HG03280 (cell line): ENCODE results near the gene TNK2.

Source experiments
- ATAC-seq: cut with Tn5 transposase; IDR thresholded peaks from one replicate; pipeline ENCODE4 v1.9.1; 2021; ENCODE audit warnings: mild to moderate bottlenecking, moderate library complexity; ENCODE audit not compliant: unreplicated experiment

Gene TNK2

DNA sequence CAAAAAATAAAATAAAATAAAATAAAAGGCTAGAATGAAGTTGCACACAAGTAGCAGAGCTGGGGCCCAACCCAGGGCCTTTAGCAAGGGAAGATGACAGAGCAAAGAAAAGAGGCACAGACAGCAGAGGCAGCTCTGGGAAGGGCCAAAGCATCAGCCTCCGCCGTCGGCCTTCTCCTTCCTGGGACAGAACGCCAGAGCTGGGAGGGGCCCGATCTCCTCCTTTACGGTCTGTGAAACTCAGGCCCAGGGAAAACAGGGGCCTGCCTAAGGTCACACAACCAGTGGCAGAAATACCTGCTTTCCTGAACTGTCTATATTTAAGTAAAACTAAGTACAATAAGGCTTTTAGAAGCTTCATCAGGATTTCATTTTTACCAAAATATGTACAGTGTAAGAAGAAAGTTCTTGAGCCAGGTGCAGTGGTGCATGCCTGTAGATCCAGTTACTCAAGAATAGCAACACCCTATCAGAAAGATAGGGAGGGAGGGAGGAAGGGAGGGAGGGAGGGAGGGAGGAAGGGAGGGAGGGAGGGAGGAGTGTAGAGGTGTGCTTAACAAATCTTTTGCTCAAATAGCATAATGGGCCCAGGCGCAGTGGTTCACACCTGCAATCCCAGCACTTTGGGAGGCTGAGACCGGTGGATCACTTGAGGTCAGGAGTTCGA, 53.6 kb downstream of the TNK2 start:
- ATAC-seq = no peak

- no peak for ATAC-seq
Measured at GRCh38 chr3:195853996-195854395, 54.4 kb downstream of the TNK2 start.

DNA sequence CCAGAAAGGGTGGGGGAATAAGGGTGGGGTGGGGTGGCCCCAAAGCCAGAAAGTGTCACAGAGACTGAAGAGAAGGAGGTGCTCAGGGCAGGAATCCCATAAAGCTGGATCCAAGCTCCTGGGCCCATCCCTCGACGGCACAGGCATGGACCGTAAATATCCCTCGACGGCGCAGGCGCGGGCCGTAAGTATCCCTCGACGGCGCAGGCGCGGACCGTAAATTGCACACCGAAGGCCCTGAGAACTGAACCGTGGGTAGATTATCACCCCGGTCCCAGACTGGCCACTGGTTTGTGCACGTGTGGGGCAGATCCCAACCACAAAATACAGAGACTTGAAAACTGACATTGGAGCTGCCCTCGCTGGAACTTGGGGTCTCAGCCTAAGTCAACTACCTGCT, 55.3 kb downstream of the TNK2 start:
- no peak for ATAC-seq

- ATAC-seq = peak; percentile 87
Measured at GRCh38 chr3:195850857-195851543, 57.4 kb downstream of the TNK2 start.

GRCh38 chr3:195849322-195850074, 58.9 kb downstream of the TNK2 start:
- ATAC-seq = no peak

DNA sequence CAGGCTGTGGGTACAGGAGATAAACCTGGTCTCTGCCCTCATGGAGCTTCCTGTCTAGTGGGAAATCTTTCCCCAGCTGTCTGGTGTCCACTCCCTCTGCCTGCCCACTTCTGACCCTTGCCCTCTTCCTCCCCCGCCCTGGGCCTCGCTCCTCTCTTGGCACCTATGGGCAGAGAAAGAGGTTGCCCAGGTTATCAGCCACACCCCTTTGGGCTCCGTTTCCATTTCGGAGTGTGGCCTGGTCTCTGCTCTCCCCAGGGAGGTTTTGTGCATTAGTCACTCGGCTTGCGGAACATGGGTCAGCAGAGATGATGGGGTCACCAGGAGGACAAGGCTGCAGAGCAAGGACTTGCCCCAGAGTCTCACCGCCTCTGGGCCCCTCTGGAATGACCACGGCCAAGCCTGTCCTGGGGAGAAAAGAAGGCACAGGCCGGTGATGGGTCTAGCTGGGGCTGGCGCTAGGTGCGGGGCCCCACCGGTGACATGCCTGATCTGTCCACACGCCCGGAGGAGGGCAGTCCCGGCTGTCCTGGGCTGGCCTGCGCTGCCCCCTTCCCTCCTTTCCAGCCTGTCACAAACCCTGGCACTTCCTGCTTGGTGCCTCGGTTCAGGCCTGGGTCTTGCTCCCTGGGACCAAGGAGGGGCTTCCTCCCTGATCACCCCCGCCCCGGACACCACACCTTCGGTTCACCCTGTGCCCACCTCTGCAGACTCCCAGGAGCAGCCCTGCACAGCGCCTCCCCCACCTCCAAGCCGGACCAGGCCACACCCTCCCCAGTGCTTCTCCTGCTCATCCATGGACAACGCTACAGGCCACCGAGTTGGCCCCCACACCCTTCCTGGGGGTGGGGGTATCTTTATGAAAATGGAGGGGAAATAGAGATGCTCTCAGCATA, 61.0 kb downstream of the TNK2 start:
- no peak for ATAC-seq

- no peak for ATAC-seq
Measured at GRCh38 chr3:195845483-195845882, 62.9 kb downstream of the TNK2 start.

DNA sequence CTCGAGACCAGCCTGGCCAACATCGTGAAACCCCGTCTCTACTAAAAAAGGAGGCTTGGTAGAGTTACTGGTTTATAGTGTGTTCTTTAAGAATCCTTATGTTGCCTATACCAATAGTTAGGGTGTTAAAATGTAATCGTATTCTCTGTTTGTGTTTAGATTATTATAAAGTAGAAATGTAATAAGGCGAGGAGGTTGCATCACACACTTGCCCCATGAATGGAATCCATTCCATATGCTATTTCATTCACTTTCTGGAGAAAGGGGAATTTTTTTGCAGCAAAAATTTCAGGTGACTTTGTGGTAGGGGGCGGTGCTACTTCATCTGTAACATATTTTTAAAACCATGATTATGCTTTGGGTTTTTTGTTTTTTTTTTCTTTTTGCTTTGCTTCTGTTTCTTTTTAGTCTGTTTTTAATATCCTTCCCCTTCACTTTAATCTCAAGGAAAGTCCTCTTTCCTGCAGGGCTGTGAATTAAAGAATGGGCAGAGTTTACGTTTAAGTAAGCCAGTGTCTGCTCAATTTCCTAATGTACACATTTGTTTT, 63.6 kb downstream of the TNK2 start:
- no peak for ATAC-seq

GRCh38 chr3:195839260-195840010, 68.9 kb downstream of the TNK2 start:
- peak; percentile 19 for ATAC-seq

GRCh38 chr3:195838714-195839113, 69.6 kb downstream of the TNK2 start:
- peak; percentile 74 for ATAC-seq

DNA sequence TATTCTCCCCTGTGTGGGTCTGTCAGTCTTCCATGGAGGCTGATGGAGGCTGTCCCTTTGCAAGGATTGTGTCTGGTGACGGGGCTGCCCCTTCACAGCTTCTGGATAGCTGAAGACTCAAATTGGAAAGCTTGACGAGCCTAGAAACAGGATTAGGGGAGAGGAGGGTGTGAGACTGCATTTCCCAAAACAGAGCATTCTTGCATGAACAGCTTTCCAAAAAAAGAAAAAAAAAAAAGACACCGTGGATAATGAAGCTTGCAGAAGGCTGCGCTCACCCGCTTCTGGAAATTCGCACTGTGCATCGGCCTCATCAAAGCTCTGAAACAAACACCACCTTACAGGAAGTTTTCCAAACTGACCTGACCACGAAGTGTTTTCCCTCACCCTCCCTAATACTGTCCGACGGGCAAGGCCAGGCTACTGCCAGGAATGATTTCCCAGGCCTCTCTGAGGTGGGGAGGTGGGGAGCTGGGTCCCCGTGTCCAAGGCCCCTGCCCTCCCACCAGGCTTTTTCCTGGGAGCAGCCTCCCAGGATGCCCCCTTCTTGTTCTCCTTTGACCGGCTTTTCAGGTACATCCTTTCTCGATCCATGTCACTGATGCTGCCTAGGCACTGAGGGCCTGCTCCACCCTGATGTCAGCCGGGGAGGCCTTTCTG, 71.7 kb downstream of the TNK2 start:
- no peak for ATAC-seq

DNA sequence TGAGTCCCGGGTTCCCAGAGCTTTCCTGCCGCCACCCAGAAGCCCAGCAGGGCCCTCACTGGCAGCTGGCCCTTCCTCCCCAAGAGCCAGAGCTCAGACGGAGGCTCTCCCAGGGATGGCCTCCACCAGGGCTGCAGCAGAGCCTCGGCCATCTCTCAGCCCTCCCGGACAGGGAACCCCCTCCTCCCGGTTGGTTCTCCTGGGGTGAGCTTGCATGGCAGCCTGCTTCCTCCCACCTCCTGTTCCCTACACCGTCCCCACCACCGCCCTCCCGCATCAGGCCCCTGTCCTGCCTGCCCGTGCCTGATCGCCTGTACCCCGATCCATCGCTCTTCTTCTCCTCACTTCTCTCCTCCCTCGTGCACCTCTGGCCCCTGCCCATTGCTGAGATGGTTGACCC, 72.6 kb downstream of the TNK2 start:
- ATAC-seq = no peak

DNA sequence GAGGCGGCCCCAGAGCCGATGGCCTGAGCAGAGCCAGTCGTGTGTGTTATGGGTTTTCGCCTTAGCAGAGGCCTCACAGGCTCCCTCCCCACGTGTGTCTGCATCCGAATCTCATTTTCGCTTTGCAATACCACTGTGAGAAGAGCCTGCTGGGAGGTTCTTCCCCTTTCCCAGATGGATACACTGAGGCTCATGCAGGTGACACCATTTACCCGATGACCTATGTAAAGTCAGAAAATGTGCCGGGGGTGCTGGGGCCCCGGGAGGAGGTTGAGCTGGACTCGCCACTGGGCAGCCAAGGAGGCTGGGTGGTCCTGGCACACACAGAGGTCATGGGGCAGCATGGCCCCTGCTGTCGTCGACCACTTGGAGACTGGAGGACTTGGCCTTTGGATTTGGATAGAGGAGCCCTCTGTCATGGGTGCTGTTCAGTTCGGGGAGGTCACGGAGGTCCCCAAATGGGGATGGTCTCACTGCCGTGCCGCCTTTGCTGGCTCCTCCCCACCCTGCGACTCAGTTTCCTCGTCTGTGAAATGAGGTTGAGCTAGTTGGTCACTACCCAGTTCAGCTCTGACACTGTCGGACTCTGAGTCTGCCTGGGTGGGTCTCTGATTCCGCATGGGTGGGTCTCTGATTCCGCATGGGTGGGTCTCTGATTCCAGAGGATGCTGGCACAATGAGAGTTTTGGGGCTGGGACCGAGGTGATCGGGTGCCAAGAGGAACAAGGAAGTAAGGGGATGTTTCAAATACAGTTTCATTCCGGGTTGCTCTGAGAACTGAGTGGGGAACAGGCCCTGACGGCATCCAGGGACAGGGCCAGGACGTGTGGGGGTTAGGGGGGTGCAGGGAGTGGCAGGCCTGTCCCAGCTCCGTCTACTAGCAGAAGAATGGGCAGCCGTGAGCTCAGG, 73.4 kb downstream of the TNK2 start:
- no peak for ATAC-seq

DNA sequence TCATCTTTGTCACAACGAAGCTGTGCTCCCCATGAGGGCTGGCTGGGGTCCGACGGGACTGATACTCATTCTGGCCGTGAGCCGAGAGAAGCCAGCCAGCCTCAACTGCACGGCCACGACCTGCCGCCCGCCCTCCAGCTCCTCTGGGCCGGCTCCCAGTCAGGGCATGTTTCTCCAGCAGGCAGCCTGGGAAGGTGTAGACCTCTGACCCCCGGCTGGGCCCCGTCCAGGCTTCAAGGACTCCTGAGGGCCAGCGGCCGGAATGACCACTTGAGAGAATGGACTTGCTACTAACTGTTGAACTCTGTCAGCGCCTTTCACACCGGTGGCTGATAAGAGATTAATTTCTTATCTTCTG, 78.5 kb downstream of the TNK2 start:
- ATAC-seq = no peak

- no peak for ATAC-seq
Measured at GRCh38 chr3:195828762-195829161, 79.6 kb downstream of the TNK2 start.

- ATAC-seq = no peak
Measured at GRCh38 chr3:195825857-195826804, 82.2 kb downstream of the TNK2 start.

- no peak for ATAC-seq
Measured at GRCh38 chr3:195825191-195825588, 83.2 kb downstream of the TNK2 start.
